Prostate gland (tissue), 2 donors: Measurements from ENCODE around the gene SCN4A.

Experiments used
- CTCF ChIP-seq, 4 experiments: fragments of 200-600 bp in 2 of 4; fragments of 450-650 bp in 2 of 4; sonication (generic) in 2 of 4; IDR thresholded peaks; 1 replicate in 3 of 4; 2 replicates in 1 of 4; pipeline ENCODE4 v1.5.1; 2016 to 2019; ENCODE audit warnings: antibody characterized with exemption in 4 of 4, mild to moderate bottlenecking in 2 of 4, moderate library complexity in 2 of 4
- POLR2A ChIP-seq: fragments of 450-650 bp; IDR thresholded peaks from one replicate; pipeline ENCODE4 v1.6.1; 2016; ENCODE audit warnings: antibody characterized with exemption, mild to moderate bottlenecking
- POLR2AphosphoS5 ChIP-seq: sonication (generic); formaldehyde crosslinking; IDR thresholded peaks from one replicate; pipeline ENCODE4 v1.6.1; 2017; ENCODE audit warnings: antibody characterized with exemption

GRCh38 chr17:63956296-63956920 lies 16.3 kb downstream of the SCN4A start:
- TF ChIP-seq POLR2A (no peak), CTCF (IDR thresholded peaks at IDR 0.05) (no peak), POLR2AphosphoS5 (no peak)
